T-helper 1 cell treated with Interleukin-12 subunit alpha and Interleukin-12 subunit beta and Interleukin-4 antibody, amounts not matched to agents 30 μg/mL and 1 μg/mL, for 36 hours (primary cell): Measurements from ENCODE around the gene EPYC.

ENCODE experiments used
- H3K27ac Mint-ChIP-seq: one replicate; pipeline ENCODE4 v1.8.0; 2021; ENCODE audit warnings: mild to moderate bottlenecking, mixed read lengths
- H3K27me3 Mint-ChIP-seq: one replicate; pipeline ENCODE4 v1.8.0; 2021; ENCODE audit warnings: low read depth, mixed read lengths
- H3K36me3 Mint-ChIP-seq: one replicate; pipeline ENCODE4 v1.8.0; 2021; ENCODE audit warnings: low read depth, mixed read lengths
- H3K4me1 Mint-ChIP-seq: one replicate; pipeline ENCODE4 v1.8.0; 2021; ENCODE audit warnings: low read depth, mixed read lengths
- H3K4me3 Mint-ChIP-seq: one replicate; pipeline ENCODE4 v1.8.0; 2021; ENCODE audit warnings: mild to moderate bottlenecking, moderate library complexity, mixed read lengths
- H3K9me3 Mint-ChIP-seq: one replicate; pipeline ENCODE4 v1.8.0; 2021; ENCODE audit warnings: mixed read lengths

The EPYC gene, protein sequence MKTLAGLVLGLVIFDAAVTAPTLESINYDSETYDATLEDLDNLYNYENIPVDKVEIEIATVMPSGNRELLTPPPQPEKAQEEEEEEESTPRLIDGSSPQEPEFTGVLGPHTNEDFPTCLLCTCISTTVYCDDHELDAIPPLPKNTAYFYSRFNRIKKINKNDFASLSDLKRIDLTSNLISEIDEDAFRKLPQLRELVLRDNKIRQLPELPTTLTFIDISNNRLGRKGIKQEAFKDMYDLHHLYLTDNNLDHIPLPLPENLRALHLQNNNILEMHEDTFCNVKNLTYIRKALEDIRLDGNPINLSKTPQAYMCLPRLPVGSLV

DNA sequence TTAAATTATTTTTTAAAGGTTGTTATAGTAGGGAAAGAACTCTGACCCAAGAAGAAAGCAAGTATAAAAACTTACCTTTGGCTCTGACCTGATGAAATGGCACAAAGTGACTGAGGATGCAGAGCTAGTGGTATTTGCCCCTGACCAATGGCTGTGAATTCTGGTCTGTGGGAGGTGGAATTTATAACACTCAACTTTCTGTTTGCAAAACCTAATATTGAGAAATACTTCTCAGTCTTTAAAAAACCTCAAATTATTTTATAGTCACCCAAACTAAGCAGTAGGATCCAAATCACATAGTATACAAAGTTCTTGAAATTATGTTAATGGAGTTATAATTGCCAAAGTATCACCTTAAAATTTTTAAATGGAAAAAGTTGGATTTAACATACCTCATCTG is at the start of gene EPYC:
EPYC (minus strand) TSS at position 101 of the 400 bp plus-strand sequence. CDS start 2,407 bp downstream, outside the sequence.
- no peak within 1 kb of the TSS for H3K27ac Mint-ChIP-seq
- H3K9me3 Mint-ChIP-seq, result no peaks in the 10 kb centered on the region
- H3K4me1 Mint-ChIP-seq, result peaks cover 13% of the 10 kb centered on the region
- H3K4me3 Mint-ChIP-seq, result no peak within 1 kb of the TSS
- peaks cover 24% of the 10 kb centered on the region for H3K27me3 Mint-ChIP-seq
- no peaks in the 10 kb centered on the region for H3K36me3 Mint-ChIP-seq

DNA sequence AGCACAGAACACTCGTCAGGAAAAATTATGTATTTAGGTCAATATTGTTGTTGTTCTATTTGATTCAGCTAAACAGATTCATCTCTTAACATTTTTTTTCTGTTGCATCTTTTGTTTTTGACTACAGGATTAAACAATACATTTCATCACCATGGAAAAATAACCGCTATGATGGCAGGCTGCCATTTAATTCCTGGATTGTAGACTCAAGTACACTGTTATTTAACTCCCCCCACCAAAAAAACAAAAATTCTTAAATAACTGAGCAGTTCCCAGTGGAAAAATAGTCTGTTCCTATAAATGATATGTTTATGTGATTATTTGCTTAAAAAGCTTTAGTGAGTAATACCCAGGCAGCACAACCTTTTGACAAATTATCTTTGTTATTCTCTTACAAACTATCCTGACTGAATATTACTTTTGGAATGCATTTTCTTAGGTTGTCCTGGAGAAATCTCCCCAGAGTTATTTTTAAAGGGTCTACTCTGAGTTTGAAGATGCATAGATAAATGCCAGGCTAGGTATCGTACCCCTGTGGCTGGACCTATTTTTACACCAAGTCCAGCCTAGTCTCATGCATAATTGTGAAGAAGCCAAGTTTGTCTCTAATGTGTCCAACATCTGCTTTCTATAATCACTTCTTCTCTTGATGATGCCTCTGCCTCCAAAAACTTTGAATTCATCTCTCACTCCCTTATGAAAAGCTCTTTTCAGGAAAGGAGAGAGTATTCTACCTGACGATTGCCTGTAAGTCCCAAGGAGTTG is 49.4 kb upstream of the EPYC start:
- no peak overlapping the region for H3K4me3 Mint-ChIP-seq

DNA sequence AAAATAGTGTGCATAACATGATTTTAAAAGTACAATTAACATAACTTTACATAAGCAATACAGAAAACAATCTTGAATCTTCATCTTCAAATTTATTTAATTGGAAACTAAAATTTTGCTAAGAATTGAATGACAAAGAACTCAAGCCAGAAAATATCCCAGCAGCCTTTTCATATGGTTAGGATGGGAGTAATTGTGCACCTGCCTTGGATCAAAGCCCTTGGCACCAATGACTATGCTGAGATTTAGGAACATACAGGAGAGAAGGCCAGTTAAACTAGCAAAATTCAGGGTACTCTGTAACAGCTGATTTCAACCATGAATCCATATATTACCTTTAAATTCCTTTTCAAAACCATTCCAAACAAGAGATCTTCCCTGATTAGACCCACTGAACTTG is 47.3 kb upstream of the EPYC start:
- no peak overlapping the region for H3K27ac Mint-ChIP-seq
- H3K4me3 Mint-ChIP-seq, result no peak overlapping the region
- H3K9me3 Mint-ChIP-seq, result no peaks in the 10 kb centered on the region
- H3K4me1 Mint-ChIP-seq, result no peaks in the 10 kb centered on the region
- no peaks in the 10 kb centered on the region for H3K36me3 Mint-ChIP-seq
- H3K27me3 Mint-ChIP-seq, result no peaks in the 10 kb centered on the region

More for the DNA sequence above, 49.4 kb upstream of the EPYC start:
- Mint-ChIP-seq H3K27ac (no peak overlapping the region), H3K27me3 (no peaks in the 10 kb centered on the region), H3K36me3 (no peaks in the 10 kb centered on the region), H3K9me3 (no peaks in the 10 kb centered on the region), H3K4me1 (no peaks in the 10 kb centered on the region)

DNA sequence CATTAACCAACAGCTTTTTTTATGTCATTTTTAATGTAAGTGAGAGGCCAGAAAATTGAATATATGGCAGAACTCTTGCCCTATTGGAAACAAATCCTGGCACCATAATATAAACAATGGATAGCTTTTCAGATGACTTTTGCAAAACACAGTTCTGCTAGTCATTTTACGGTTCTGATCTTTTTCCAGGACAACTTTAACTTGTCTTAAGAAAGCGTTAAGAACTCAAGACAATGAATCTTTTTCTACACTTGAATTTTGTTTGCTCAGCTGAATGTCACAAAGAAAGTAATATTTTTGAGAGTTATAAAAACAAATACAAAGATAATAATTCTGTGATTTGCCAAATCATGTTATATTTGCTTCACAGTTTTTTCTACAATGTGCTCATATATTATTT is 39.8 kb upstream of the EPYC start:
- H3K27me3 Mint-ChIP-seq, result no peaks in the 10 kb centered on the region
- H3K36me3 Mint-ChIP-seq, result no peaks in the 10 kb centered on the region
- no peaks in the 10 kb centered on the region for H3K4me1 Mint-ChIP-seq
- H3K27ac Mint-ChIP-seq, result no peak overlapping the region
- H3K4me3 Mint-ChIP-seq, result no peak overlapping the region
- H3K9me3 Mint-ChIP-seq, result no peaks in the 10 kb centered on the region

DNA sequence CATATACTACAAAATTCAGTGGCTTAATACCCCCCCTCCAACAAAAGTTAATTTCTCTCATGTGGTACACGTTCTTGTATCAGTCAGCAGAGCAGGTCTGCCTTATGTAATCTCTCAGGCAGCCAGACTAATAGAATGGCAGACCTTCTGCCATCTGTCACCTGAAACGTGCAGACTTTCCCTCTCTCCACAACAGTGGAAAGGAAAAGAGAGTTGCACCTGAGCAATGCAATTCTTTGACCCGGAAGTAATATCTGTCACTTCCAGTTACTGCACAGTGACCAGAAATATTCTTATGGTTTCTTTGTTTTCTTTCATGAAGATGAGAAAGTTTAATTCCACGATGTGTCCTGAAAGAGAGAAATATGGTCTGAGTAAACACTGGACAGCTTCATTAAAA is 38.6 kb upstream of the EPYC start:
- Mint-ChIP-seq H3K36me3 (no peaks in the 10 kb centered on the region), H3K27me3 (no peaks in the 10 kb centered on the region), H3K4me1 (no peaks in the 10 kb centered on the region), H3K27ac (no peak overlapping the region), H3K4me3 (no peak overlapping the region), H3K9me3 (no peaks in the 10 kb centered on the region)

DNA sequence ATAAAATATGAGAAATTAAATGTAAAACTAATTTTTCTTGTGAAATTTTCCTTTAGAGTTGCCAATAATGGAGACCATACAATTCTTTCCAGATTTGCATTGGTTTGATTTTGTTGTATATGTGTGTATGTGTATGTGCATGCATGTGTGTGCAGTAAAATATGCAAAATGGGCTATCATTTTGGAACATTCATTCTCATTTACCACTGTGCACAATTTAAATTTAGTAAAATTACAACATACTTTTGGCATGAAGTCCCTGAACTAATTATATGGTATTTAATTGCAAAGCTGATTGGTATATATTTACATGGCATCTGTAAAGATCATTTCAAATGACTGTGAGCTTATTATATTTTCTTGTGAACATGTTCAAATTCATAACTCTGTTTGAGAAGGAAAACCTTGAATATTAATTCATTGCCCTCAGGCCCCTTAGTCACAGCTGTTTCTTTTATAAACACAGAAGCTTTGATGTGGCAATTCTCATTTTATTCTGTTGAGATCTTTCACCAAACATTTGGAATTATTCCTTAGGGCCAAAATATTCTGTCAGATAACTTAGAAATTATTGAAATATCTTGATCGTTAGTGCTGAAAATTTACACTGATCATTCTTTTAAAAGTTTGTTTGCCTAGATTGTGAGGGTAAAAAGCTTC is 35.5 kb upstream of the EPYC start:
- H3K9me3 Mint-ChIP-seq, result no peaks in the 10 kb centered on the region
- H3K27me3 Mint-ChIP-seq, result no peaks in the 10 kb centered on the region
- H3K27ac Mint-ChIP-seq, result no peak overlapping the region
- no peaks in the 10 kb centered on the region for H3K36me3 Mint-ChIP-seq
- no peaks in the 10 kb centered on the region for H3K4me1 Mint-ChIP-seq
- H3K4me3 Mint-ChIP-seq, result no peak overlapping the region

DNA sequence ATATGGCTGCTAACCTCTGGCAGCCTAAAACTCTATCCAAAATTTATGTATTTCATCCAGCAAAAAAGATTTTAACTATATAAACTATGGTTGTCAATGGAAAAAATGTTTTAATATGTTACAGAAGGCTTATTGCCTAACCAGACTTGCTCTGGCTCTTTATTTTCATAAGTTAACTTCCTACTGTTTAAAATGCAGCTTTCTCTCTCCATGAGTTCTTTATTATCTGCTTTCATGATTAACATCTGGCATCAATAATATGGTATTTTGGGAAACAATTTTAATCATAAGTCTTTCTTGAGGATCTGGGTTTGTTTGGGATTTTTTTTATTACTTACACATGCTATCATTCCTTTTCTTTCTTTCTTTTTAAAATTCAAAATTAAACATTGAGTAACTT is 32.5 kb upstream of the EPYC start:
- peaks cover 6% of the 10 kb centered on the region for H3K27me3 Mint-ChIP-seq
- no peak overlapping the region for H3K27ac Mint-ChIP-seq
- H3K4me1 Mint-ChIP-seq, result no peaks in the 10 kb centered on the region
- H3K4me3 Mint-ChIP-seq, result no peak overlapping the region
- H3K36me3 Mint-ChIP-seq, result no peaks in the 10 kb centered on the region
- H3K9me3 Mint-ChIP-seq, result no peaks in the 10 kb centered on the region

DNA sequence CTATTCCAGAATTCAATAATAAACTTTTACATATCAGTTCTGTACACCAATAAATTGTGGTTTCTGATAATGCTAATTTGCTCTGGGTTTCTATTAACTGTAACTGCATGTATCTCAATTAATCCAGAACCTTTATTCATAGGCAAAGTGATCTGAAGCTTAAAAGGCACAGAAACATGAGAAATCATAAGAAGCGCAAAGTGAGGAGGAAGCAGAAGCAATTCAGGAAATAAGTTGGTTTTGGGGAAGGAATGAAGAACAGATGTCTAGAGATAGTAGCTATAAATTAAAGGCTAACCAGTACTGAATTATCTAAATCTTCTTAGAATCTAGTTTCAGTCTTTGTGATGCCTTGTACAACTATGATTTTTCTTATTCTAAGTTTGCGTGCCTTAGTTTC is 28.5 kb upstream of the EPYC start:
- no peaks in the 10 kb centered on the region for H3K4me1 Mint-ChIP-seq

DNA sequence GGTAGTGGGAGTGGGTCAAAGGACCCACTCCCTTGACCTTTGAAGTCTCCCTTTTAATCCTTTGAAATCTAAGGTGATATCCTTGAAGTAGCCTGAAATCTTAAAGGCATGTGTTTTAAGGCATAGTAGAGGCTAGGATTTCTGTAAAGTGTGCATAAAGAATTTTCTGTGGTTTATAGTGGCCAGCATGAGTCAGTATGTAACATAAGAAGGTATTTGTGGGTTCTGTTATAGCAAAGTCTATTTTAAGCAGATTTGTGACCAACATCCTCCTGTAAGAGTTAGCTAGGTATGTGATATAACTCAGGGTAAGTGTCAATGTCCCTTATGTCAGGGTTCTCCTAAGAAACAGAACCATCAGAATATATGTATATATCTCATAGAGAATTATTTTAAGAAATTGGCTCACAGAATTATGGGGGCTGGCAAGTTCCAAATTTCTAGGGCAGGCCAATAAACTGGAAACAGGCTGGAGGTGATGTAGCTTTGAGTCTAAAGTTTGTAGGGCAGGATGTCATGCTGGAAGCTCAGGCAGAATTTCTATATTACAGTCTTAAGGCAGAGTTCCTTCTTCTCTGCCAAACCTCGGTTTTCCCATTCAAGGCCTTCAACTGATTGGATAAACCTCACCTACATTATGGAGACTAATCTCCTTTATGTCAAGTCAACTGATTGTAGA is 18.7 kb upstream of the EPYC start:
- H3K4me3 Mint-ChIP-seq, result no peak overlapping the region
- H3K36me3 Mint-ChIP-seq, result no peaks in the 10 kb centered on the region
- no peaks in the 10 kb centered on the region for H3K4me1 Mint-ChIP-seq
- H3K27me3 Mint-ChIP-seq, result peaks cover 3% of the 10 kb centered on the region
- H3K27ac Mint-ChIP-seq, result no peak overlapping the region
- H3K9me3 Mint-ChIP-seq, result no peaks in the 10 kb centered on the region

More for the DNA sequence above, 28.5 kb upstream of the EPYC start:
- H3K4me3 Mint-ChIP-seq, result no peak overlapping the region
- no peak overlapping the region for H3K27ac Mint-ChIP-seq
- H3K36me3 Mint-ChIP-seq, result no peaks in the 10 kb centered on the region
- no peaks in the 10 kb centered on the region for H3K9me3 Mint-ChIP-seq
- H3K27me3 Mint-ChIP-seq, result peaks cover 6% of the 10 kb centered on the region

DNA sequence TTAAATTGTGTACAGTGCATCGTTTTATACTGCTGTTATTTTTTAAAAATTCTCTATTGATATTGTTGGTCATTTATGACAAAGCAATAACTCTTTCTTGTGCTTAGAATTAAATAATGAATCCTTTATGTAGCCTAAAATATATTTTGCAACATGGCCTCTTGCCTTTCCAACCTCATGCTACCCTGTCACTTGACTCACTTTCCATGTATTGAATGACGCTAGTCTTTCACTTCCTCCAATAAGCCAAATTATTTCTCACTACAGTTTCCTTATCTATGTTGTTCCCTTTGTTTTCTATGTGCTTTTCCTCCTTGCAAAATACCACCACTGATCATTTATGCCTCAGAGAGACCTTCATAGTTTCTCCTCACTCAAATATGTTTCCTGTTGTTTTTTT is 16.3 kb upstream of the EPYC start:
- Mint-ChIP-seq H3K4me3 (no peak overlapping the region), H3K4me1 (no peaks in the 10 kb centered on the region), H3K9me3 (no peaks in the 10 kb centered on the region), H3K27me3 (peaks cover 8% of the 10 kb centered on the region), H3K27ac (no peak overlapping the region), H3K36me3 (no peaks in the 10 kb centered on the region)

DNA sequence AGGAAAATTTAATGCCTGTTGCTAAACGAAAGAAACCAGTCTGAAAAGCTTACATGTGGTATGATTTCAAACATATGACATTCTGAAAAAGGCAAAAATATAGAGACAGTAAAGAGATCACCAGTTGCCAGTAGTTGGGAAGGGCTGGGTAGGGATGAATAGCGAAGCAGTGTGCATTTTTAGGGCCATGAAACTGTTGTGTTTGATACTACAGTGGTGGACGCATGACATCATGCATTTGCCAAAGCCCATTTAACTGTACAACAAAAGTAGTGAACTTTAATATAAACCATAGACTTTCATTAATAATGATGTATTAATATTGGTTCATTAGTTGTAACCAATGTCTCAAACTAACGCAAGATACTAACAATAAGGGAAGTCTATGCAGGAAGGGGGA is 14.7 kb upstream of the EPYC start:
- no peak overlapping the region for H3K27ac Mint-ChIP-seq
- H3K4me1 Mint-ChIP-seq, result no peaks in the 10 kb centered on the region
- peaks cover 8% of the 10 kb centered on the region for H3K27me3 Mint-ChIP-seq
- H3K9me3 Mint-ChIP-seq, result no peaks in the 10 kb centered on the region
- no peak overlapping the region for H3K4me3 Mint-ChIP-seq
- no peaks in the 10 kb centered on the region for H3K36me3 Mint-ChIP-seq

DNA sequence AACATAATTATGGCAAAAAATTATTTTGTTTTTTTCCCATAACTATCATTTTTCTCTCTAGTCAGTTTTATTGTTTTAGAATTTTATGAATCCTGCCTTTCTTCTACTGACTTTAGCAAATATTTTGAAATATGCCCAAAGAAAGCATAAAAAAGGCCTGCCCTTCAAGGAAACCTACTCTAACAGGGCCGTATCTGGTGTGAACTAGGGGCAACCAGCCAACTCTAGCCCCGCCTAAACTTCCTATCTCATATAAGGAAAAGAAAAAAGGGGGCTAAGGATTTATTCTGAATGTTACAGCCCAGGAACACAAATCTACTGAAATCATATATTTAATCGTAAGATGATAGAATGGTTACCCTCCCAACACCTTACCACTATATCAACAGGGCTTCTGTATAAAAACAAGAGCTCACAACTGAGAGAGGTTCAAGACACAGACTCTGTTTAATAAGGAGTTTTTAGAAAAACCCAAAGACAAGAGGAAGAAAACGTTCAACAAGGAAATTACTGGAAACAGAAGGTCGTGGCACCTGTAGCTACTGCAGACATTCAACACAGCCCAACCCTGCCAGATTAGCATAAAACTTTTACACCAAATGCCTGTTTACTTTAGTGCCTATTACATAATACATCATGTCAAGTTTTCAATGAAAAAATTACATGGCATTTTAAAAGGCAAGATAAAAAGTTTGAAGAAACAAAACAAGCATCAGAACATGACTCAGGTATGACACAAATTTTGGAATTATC is 12.9 kb upstream of the EPYC start:
- H3K36me3 Mint-ChIP-seq, result no peaks in the 10 kb centered on the region
- H3K27me3 Mint-ChIP-seq, result peaks cover 12% of the 10 kb centered on the region
- H3K27ac Mint-ChIP-seq, result no peak overlapping the region
- H3K4me3 Mint-ChIP-seq, result no peak overlapping the region
- no peaks in the 10 kb centered on the region for H3K9me3 Mint-ChIP-seq
- no peaks in the 10 kb centered on the region for H3K4me1 Mint-ChIP-seq

DNA sequence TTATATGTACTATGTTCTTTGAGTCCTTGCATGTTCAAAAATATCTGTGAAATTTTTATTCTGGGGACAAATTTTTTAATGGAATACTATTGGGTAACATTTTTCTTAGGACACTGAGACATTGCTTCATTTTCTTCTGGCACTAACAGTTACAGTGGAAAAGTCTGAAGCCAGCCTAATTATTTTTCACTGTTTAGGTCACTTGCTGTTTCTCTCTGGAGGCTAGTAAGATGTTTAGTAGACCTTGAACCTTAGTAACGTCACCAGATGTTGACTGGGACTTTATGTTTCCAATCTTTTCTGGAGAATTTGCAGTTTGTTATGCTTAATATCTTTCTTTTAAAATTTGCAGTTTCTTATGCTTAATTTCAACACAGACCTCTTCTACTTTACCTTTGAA is 12.3 kb upstream of the EPYC start:
- Mint-ChIP-seq H3K27me3 (peaks cover 12% of the 10 kb centered on the region), H3K9me3 (no peaks in the 10 kb centered on the region), H3K36me3 (no peaks in the 10 kb centered on the region), H3K27ac (no peak overlapping the region), H3K4me1 (no peaks in the 10 kb centered on the region), H3K4me3 (no peak overlapping the region)
